Loucy (cell line): ENCODE data around the gene STPG4.

Experiments
- CTCF ChIP-seq: fragments of 200-600 bp; sonication (generic); conservative IDR thresholded peaks from 2 replicates; pipeline ENCODE4 v1.5.1; 2014; ENCODE audit warnings: mild to moderate bottlenecking, antibody characterized with exemption, low read length
- EZH2phosphoT487 ChIP-seq: fragments of 200-600 bp; IDR thresholded peaks from 2 replicates; pipeline ENCODE4 v1.6.1; 2018; ENCODE audit warnings: antibody characterized with exemption, mild to moderate bottlenecking, moderate library complexity, borderline replicate concordance

- TF ChIP-seq CTCF, result no peak
- no peak for TF ChIP-seq EZH2phosphoT487
These were observed 17.2 kb upstream of the STPG4 start for GRCh38 chr2:47172156-47172921.
